LoVo (cell line): ENCODE measurements around the gene SEC11A.
"Not testable (repeated sequence)": the region's sequence is repeated elsewhere in the genome, so short reads cannot be mapped to it uniquely, and the experiment has no call there.

Source experiments
- DNase-seq: peaks from one replicate; pipeline ENCODE4 v3.0.0-alpha.2; 2016; ENCODE audit warnings: low spot score

The SEC11A gene

DNA sequence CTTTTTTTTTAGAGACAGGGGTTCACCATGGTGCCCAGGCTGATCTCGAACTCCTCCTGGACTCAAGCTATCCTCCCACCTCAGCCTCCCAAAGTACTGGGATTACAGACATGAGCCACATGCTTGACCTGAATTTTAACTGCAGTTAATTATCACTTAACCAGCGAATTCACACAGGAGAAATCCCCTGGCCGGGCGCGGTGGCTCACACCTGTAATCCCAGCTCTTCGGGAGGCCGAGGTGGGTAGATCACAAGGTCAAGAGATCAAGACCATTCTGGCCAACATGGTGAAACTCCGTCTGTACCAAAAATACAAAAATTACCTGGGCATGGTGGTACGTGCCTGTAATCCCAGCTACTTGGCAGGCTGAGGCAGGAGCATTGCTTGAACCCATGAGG, 74.1 kb downstream of the SEC11A start:
- DNase-seq: not testable (repeated sequence)

DNA sequence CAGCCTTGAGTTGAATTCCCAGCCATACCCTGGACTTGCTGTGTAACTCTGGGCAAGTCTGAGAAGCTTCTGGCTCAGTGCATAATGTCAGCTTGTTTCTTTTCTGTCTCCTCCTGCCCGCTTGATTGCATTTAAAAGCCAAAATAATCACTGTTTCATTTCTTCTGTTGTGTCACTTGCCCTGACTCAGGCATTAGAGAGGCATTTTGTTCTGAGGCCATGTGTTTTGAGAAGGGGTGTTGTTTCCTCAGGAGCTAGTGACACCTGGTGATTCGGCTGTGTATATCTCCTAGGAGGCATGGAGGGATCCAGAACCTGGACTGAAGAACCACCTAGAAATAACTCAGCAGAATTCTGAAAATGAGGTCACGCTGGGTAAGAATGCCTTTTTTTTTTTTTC, 77.8 kb downstream of the SEC11A start:
- DNase-seq: no peak

DNA sequence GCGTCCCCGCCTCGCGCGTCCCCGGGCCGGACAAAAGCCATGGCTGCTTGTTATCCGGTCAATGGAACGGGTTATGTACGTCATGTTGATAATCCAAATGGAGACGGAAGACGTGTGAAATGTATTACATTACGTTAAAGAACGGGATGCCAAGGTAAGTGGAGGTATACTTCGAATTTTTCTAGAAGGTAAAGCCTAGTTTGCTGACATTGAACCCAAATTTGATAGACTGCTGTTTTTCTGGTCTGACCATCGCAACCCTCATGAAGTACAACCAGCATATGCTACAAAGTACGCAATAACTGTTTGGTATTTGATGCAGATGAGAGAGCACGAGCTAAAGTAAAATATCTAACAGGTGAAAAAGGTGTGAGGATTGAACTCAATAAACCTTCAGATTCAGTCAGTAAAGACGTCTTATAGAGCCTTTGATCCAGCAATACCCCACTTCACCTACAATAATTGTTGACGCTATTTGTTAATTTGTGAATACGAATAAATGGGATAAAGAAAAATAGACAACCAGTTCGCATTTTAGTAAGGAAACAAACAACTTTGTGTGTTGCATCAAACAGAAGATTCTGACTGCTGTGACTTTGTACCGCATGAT, 81.6 kb downstream of the SEC11A start:
- DNase-seq: no peak

DNA sequence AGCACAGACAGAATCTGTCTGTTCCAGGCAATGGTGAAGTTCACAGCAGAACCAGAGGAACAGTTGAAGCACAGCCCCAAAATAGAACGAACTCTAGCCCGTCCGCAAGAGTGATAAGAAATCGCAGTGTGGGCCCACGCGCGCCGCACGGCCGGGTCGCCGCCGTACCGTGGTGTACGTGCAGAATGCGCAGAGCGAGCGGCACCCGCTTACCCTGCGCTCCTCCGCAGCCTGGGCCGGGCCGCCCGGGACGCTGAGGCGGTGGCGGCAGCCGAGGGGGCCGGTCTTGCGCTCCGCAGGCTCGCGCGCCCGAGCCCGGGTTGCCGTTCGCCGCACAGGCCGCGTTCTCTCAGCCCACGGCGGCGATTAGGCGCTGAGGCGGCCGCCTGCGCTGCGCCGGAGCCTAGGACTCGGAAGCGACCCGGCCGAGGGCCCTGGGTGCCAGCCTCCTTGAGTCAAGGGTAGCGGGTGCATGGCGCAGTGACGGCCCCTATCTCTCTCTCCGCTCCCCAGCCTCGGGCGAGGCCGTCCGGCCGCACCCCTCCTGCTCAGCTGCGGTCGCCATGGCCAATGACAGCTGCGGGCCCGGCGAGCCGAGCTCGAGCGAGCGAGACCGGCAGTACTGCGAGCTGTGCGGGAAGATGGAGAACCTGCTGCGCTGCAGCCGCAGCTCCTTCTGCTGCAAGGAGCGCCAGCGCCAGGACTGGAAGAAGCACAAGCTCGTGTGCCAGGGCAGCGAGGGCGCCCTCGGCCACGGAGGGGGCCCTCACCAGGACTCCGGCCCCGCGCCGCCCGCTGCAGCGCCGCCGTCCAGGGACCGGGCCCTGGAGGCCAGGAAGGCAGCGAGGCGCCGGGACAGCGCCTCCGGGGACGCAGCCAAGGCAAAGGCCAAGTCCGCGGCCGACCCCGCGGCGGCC, 82.4 kb downstream of the SEC11A start:
- DNase-seq: peak; percentile 74

DNA sequence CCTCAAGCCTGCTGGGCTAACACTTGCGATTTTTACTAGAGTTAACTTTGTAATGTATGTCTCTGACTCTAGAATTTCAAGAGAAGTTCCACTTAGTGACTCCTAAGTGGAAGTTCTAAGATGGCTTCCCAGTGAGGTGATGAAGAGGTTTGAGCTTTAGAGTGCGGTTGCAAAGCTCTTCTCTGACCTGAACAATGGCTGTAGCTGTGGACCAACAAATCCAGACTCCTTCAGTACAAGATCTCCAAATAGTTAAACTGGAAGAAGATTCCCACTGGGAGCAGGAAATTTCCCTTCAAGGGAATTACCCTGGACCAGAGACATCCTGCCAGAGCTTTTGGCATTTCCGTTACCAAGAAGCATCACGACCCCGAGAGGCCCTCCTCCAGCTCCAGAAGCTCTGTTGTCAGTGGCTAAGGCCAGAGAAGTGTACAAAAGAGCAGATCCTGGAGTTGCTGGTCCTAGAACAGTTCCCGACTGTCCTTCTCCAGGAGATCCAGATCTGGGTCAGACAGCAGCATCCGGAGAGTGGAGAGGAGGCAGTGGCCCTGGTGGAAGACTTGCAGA, 84.2 kb downstream of the SEC11A start:
- DNase-seq: no peak

DNA sequence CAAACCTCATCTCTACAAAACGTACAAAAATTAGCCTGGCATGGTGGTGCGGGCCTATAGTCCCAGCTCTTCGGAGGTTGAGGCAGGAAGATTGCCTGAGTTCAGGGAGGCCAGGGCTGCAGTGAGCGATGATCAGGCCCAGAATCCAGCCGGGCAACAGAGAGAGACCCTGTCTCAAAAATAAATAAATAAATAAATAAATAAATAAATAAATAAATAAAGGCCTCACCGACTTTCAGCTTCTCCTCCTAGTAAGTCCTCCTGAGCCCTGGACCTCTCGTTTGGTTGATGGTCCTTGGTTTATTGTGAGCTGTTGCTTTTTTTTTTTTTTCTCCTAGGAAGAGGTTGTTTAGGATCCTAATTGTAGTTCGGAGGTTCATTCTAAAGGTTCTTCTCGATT, 86.9 kb downstream of the SEC11A start:
- no peak for DNase-seq

DNA sequence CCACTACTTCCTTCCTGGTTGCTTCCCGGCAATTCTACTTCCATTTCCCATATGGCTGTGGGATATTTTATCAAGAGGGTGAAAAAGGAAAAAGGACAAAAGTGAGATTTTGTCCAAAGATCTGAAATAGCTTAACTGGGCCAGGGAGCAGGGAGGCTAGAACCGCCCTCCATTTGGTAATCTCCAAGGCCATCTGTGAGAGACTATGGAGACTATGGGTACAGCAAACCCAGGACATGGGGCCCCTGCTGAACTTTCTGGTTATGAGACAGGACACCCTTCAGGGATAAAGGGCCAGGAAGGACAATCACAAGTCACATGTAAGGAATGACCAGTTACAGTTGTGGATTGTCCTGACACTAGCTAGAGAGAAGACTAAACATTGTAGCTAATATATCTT, 90.8 kb downstream of the SEC11A start:
- DNase-seq: no peak

DNA sequence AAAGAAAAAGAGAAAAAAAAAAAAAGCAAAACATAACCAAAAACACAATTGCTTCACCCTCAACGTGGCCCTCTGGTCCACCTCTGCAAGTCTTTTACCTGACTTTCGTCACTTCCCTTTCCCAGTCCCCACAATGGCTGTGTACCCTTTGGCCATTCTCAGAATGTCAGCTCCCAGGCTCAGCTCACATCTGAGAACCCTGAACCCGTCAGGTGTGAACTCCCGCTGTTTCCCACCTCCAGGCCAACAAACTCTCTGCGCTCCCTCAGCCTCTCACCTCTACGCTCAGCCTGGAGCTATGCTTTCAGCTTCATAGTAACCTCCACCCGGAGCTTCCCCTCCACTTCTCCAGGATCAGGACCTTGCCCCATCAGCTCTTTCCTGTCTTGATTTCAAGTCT, 91.6 kb downstream of the SEC11A start:
- DNase-seq: no peak

DNA sequence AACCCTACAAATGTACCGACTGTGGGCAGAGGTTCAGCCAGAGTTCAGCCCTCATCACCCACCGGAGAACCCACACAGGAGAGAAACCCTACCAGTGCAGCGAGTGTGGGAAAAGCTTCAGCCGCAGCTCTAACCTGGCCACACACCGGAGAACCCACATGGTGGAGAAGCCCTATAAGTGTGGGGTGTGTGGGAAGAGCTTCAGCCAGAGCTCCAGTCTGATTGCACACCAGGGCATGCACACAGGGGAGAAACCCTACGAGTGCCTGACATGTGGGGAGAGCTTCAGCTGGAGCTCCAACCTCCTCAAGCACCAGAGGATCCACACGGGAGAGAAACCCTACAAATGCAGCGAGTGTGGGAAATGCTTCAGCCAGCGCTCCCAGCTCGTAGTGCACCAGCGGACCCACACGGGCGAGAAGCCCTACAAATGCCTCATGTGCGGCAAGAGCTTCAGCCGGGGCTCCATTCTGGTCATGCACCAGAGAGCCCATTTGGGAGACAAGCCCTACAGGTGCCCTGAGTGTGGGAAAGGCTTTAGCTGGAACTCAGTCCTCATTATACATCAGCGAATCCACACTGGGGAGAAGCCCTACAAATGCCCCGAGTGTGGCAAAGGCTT, 94.5 kb downstream of the SEC11A start:
- DNase-seq: no peak

DNA sequence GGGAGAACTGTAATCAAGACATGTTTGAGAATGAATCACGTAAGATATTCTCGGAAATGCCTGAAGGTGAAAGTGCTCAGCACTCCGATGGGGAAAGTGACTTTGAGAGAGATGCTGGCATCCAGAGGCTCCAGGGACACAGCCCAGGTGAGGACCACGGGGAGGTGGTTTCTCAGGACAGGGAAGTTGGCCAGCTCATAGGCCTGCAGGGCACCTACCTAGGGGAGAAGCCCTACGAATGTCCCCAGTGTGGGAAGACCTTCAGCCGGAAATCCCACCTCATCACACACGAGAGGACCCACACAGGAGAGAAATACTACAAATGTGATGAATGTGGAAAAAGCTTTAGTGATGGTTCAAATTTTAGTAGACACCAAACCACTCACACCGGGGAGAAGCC, 95.3 kb downstream of the SEC11A start:
- no peak for DNase-seq
